Measurements from ENCODE around the gene PRKAG2.

The PRKAG2 gene

DNA sequence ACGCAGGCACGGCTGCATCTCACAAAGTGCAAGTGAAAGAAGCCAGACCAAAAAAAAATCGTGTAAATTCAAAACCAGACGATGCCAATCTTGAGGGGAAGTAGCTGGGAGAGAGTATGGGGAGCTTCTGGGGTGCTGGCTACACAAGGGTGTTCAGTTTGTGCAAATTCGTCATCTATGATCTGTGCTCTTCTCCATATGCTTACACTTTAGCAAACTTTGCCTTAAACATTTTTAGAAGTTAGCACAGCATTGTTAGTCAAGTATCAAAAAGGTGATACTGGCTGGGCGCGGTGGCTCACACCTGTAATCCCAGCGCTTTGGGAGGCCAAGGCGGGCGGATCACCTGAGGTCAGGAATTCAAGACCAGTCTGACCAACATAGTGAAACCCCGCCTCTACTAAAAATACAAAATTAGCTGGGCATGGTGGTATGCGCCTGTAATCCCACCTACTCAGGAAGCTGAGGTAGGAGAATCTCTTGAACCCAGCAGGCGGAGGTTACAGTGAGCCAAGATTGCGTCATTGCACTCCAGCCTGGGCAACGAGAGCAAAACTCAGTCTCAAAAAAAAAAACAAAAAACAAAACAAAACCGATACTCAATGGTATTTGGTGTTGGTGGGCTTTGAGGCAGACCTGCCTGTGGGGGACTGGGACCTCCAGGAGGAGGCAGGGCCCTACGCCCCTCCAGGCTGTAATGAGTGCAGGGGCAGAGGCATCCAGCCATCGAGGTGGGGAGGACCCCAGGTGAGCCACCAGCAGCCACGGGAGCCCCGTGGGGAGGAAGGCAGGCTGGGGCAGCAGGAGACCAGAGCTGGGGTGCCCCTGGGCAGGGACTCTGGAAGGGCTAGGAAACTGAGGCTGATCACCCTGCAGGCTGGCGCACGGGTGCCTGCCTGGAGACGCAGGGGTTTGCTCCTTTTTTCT lies 150.0 kb downstream of the PRKAG2 start:
- no peak for DNase-seq (ENCODE audit: low spot score)

DNA sequence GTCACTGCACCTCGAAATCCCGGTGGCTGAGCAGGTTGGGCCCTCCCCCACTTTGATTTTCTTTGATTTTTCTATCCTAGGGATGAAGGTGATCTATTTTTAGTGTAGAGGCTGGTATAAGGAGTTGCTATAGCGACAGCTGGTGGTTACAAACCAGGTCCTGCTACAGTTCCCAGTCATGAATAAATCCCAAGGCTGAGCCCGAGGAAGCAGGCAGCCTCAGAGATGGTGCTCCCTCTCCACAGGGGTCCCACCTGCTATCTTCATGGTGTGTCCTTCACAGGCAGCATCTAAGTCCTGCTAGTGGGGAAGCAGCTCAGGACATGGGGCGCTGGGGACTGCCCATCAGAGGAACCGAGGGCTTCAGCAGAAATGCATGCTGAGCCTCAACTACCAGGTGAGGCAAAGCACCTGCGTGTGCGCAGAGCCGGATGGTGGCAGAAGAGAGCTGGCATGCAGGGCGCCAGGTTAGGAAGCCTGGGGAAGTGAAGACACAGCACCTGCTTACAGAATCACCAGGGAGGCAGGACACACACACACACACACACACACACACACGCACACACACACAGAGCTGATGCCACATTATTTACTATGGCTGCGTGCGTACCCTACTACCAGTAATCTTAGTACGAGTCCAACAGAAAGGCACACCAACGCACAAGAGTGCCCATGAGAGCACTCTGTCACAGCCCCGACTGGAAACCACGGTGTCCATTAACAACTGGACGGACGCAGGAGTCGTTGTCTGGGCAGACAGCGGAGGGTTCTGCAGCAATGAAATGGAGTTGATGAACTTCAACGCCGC lies 150.9 kb downstream of the PRKAG2 start:
- no peak for DNase-seq (ENCODE audit: low spot score)

DNA sequence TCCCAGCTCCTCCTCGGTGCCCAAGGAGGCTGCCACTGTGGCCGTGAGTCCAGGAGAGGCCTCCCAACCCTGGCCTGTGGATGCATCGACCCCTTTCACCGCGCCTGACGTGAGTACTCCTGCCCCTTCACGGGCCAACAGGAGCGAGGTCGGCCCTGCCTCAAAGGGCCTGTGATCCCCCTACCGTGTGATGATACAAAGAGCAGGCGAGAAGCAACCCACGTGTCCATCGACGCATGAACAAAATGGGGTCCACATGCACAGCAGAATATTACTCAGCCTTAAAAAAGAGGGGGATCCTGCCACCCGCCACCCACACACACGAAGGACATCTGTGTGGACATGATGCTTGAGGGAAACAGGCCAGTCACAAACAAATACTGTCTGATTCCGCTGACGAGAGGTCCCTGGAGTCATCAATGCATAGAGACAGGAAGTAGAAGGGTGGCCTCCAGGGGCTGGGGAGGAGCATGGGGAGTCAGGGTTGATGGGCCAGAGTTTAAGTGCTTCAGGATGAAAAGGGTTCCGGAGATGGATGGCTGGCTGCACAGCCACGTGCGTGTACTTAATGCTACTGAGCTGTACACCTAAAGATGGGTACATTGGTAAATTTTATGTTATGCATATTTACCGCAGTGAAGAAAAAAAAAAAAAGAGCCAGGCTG lies 151.9 kb downstream of the PRKAG2 start:
- no peak for DNase-seq (ENCODE audit: low spot score)

DNA sequence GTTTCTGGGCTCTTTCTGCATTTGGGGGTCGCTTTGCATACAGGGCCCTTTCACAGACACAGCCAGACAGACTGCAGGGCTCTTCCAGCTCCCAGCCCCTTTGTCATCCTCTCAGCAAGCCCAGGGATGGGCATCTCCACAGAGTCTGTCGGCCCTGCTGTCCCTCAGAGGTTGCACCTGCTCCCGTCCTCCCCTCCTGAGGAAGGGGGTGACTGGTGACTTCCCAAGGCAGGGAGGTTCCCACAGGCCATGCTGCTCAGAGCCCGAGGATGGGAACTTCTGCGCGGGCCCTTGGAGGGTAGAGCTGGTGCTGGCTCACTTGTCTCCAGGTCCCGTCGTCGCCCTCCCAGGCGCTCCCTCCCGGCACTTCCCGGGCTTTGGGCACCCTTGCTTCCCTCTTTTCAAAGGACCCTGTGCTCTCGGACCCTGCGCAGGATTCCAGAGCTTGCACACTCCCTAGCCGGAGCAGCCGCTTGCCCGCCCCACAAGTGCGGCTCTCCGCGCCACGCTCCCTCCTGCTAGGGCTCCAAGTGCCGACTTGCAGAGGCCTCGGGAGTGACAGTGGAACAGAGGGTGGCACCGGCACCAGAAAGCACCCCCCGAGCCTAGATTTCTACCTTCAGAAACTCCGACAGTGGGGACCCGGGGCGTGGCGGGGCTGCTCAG lies 152.5 kb downstream of the PRKAG2 start:
- no peak for DNase-seq (ENCODE audit: low spot score)

DNA sequence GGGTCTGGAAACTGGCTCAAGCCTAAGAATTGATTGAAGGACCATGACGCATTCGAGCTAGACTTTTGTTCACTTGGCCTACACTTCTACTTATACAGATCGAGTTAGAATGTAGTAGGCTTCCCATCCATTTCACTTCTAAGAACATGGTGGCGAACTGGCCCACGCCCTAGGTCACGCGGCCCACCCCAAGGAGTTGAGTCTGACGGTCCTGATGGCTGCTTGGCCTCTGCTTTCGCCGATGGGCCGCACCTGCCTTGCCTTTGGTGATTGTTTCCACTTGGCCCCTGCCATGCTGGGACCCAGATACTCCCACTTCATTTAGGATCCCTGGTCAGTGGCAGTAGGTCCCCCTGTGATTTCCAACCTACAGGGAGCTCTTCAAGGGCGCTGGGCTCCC lies 153.6 kb downstream of the PRKAG2 start:
- DNase-seq (ENCODE audit: low spot score), result no peak

DNA sequence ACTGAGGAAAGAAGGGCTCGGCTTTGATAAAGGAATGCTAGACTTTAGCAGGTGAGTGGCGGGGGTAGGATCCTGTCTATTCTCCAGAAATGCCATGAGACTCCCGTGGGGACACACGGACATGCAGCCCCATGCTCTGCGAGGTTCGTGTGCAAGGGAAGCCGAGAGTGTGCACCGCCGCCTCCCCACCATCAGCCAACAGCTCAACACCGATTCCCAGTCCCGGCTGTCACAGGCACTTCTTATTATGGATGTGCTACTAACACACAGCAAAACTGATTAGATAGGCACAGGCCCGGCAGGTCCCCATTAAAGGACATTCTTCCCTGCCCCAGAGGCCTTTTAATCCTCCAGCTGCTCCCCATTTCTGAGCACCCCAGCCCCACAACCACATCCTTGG lies 154.4 kb downstream of the PRKAG2 start:
- DNase-seq (ENCODE audit: low spot score), result no peak

DNA sequence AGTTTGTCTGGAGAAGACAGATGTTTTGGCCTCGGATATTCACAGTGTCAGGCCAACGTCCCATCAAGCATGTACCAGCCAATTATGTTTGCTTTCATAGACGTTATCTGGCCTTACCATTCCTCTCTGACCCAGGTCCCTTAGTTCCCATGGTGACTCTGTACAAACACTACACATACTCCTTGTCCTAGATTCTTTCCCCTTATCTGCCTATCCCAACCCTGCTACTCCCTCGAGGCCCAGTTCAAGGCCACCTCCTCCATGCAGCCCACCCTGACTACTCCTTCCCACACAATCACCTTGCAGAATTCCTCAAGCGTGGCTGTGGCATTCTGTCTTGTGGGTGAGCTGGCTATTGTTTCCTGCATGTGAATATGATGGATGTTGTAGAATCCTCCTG lies 155.2 kb downstream of the PRKAG2 start:
- no peak for DNase-seq (ENCODE audit: low spot score)

DNA sequence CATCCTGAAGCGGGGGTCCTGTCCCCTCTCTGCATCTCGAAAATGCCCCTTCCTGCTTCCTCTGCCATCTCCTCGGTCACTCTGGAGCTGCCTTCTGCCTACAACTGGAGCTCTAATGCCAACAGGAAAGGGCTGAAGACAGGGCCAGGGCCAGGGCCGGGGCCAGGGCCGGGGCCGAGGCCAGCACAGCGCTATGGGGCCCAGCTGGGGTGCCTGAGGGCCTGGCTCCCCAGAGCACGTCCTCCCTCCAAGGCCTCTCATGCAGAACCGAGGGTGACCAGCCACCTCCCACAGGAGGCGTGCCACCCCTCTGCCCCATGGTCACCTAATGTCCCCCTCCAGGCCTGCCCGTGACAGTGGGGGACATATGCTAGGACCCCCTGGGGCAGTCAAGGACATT lies 155.7 kb downstream of the PRKAG2 start:
- DNase-seq (ENCODE audit: low spot score), result no peak

DNA sequence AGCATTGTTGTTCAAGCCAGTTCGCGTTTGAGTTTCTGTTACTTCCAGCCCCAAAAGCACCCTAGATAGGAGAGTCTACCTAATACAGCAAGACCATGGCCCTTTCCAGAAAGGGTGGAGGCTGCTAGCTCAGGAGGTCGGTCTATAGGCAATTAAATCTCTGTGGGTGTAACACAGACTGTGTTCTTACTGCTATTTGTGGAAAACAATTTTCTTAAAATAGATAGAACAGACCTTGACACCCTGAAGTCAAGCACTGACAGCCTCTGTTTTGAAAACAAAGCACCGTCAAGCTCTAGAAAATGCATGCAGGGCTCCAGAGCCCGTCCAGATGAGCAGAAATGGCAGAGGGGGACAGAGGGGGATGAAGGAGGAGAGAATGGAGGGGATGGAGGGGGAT lies 156.6 kb downstream of the PRKAG2 start:
- DNase-seq (ENCODE audit: low spot score), result no peak

DNA sequence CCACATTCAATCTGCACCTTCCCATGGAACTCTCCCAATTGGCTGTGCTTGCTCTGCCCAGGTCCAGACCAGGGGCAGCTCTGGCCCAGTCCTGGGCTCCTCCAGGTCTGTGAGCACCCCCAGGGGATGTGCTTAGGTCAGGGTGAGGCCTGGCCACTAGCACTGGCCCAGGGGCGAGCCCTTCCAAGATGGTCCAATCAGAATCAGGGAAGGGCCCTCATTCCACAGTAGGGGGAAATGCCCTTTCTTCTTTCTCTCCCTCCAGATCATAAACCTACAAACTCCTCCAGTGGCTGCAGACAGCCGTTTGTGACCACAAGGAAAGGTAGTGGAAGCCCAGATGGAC lies 157.0 kb downstream of the PRKAG2 start:
- DNase-seq (ENCODE audit: low spot score), result no peak

DNA sequence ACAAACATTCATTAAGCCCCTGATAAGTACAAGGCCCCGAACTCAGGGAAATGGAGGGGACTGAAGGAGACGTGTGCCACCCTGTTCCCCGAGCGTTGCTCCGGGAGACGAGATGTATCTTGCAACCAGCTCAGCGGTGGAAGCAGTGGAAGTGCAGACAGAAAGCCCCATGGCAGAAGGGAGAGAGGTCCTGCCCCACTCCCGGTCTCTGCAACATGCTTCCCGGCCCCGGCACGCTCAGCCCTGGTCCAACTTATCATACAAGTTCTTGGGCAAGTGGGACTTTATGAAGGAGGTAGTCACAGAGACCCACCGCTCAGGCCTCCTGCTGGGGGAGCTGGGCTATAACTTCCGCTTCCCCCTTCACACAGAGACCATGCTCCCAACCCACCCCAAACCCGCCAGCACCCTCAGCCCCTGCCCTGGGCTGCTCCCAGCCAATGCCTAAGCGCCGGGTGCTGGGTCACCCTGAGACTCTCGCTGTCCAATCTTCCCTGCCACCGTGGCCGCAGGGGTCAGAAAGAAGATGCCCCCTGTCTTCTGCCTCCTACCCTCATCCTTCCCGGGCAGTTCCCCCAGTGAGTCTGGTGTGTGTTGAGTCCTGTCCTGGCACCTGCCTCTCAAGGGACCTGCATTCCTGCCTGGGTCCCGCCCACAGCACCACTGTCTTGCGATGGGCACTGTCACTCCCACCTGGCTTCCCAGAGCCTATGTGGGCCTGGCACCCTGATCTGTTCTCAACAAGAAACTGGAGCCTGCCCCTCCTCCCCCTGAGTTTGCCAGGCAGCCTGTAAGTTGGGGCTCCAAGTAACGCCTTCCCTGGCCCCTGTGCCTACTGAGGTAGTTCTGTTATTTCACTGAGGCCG lies 157.7 kb downstream of the PRKAG2 start:
- no peak for DNase-seq (ENCODE audit: low spot score)

DNA sequence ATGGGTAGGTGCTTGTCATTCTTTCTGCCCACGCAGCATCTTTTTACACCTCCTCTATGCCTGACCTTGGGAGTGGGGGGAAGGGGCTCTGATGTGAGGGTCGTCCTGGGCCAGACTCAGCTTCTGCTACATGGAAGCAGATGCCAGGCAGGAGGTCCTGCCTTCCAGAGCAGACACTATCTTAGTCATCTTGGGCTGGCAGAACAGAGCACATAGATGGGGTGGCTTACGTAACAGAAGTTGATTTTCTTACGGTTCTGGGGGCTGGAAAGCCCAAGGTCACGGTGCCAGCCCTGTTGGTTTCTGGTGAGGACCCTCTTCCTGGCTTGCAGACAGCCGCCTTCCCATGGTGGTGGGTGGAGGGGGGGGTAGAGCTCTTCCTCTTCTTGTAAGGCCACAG lies 159.0 kb downstream of the PRKAG2 start:
- DNase-seq (ENCODE audit: low spot score), result no peak

DNA sequence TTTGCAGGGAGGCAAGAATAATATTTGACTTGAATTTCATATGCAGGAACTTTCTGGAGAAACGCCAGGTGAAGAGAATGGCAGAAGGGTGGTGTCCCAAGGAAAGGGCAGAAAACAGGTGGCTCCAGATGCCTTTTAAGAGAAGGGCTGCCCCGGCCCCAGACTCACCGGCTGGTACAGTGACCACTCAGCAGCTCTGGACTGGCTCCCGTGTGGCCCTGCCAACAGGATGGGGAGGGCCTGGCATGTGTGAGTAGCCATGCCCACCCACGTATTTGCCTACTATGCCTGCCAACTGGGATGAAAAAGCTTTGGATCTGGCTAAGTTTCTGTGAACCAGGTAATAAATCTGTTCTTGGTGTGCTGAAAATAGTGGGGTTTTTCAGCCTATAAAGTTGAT lies 159.5 kb downstream of the PRKAG2 start:
- DNase-seq (ENCODE audit: low spot score), result no peak

DNA sequence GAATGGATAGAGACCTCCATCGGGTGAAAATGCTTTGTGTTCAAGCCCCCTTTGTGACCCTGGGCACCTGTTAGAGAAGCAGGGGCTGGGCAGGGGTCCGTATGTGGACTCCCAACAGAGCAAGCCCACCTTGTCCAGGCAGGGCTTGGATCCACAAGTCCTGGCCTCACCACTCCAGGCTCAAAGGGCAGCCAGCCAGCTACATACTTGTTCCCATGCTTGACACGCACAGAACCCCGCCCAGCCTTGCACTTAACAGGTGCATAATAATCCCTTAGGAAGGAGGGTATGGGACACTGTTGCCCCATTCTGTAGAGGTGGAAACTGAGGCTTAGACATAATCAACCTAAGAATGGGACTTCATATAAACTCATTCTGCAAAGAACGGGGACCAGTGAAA lies 160.6 kb downstream of the PRKAG2 start:
- DNase-seq (ENCODE audit: low spot score), result no peak

DNA sequence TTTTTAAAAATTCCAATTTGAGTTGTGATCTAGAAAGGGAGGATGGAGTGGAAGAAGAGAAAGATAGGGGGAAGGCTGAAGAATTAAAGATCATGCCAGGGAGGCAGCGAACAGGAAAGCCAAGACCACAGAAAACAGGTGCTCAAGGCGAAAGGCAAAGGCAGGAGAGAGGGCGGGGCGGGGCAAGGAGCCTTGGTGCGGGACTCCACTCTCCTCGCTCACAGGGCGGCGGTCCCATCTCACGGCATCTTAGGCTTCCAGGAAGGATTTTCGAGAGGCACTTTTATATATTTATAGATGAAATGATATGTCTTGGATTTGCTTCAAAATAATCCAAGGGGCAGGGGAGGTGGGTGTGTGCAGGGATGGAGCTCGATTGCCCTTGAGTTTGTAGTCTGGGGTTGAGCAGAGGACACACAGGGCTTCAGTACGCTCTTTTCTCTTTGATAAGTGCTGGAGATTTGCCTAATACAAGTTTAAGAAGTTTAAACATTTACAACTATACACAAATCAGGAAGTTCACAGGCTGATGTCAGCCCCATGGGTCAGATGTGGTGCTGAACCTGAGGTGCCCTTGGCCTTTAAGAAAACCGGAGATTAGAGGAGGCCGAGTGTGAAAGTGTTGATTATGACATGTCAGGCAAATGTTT lies 161.1 kb downstream of the PRKAG2 start:
- no peak for DNase-seq (ENCODE audit: low spot score)

DNA sequence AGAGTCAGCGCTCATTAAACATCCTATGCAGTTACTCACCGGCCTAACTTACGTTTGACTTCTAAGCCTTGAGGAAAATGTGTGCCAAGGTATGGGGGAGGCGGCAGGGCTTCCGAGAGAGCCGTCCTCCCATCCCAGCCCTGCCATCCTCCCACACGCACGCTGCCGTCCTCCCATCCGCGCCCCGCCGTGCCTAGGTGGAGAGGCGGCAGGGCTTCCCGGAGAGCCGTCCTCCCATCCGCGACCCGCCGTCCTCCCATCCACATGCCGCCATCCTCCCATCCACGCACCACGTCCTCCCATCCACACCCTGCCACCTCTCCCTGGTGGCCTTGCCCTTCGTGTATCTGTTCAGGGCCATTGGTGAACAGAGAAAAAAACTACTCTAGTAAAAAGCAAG lies 162.7 kb downstream of the PRKAG2 start:
- DNase-seq (ENCODE audit: low spot score), result no peak

DNA sequence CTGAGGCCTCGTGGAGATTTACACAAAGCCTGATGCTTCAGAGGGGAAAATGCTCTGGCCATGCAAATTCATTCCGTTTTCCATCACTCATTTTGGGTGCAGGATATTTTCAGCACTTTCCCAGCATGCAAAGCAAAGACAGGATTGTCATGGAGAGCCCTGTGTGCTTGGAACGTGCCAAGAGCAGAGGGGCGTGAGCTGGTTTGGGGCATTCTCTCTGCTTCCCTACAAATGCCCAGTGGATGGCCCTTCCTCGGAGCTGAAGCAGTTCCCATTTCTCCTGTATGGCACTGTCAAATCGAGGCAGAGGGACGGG lies 164.1 kb downstream of the PRKAG2 start:
- no peak for DNase-seq (ENCODE audit: low spot score)

DNA sequence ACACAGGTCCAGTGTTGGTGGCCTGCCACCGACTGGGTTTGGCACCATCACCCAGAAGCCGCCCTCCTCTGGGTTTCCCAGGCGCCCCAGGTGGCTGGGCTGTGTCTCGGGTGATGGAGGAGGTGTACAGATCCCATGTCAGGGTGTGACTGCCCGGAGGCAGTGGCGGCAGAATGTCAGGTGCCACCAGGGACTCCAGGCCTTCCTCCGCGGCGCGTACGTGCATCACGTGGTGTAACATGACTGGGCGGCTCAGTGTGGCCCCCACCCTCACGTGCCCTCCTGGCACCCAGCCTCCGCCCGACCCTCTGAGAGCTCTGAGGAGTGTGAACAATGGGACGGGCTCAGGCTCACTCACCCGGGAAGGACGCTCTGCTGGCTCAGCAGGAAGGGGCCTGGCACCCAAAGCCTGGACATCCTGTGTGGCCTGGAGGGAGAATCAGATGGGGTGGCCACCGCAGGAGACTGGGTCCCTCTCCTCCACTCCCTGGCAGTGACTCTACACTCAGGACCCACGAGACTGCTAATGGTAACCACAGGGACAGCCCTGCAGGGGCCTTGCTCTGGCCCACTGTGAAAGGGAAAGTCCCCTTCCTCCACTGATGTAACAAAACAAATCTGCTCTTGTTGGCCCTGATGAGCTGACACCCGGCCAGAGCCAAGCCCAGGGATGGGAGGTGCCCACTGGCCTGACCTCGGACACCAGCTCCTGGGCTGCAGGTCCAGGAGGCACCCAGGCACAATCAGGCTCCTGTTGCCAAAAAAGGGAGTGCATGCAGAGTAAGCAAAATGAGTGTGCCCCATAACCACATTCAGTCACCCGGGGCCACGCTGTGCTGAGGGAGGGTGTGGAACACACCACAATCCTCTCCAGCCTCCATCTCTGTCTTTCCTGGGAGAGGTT lies 164.8 kb downstream of the PRKAG2 start:
- DNase-seq (ENCODE audit: low spot score), result no peak

DNA sequence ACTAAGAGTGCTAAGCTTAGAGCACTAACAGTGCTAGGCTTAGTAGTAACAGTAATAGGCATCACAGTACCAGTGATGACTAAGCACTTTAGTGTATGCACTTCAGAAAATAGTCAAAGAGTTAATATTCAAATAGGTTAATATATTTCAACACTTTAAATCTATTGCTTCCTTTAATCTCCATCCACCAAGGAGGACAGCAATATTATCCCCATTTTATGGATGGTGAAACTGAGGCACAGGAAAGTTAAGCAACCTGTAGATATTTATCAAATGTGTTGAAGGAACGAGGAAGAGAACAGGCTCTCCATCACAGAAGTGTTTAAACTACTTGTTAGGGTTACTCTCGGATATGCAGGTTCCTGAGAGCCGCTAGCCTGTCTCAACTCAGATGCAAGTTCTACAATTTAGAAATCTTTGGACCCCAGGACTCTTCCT lies 165.5 kb downstream of the PRKAG2 start:
- DNase-seq (ENCODE audit: low spot score), result no peak

Measured in pons (tissue), 1 donor.